SK-N-SH (cell line): ENCODE data around the gene PIK3C2B. TPM values are rescaled to one million over a fixed set of nuclear protein-coding genes. Genes with fewer than 3 reads are reported as not detected.

Source experiments
- CTCF ChIA-PET: fragments of 300-600, 350-600 bp; formaldehyde crosslinking; extraction: SDS; loops from one replicate; lab custom pipeline; 2021; lab: Yijun Ruan, JAX
- POLR2A ChIA-PET: fragments of 350-600 bp; sonication (Branson Sonifier 250); formaldehyde crosslinking; extraction: SDS; loops from one replicate; lab custom pipeline; 2020; ENCODE audit warnings: antibody characterized with exemption, inconsistent platforms; lab: Yijun Ruan, JAX
- DNase-seq: peaks from one replicate; pipeline ENCODE4 v3.0.0; 2012
- H2AFZ ChIP-seq: fragments of 200-600 bp; sonication (generic); 2 replicates; pipeline ENCODE4 v1.8.1; 2016; ENCODE audit warnings: antibody characterized with exemption, mild to moderate bottlenecking, low read depth
- H3F3A ChIP-seq: fragments of 200-600 bp; sonication (generic); replicated peaks from 2 replicates; pipeline ENCODE3; 2016; ENCODE audit warnings: antibody characterized with exemption, mild to moderate bottlenecking; ENCODE audit not compliant: insufficient read depth
- H3K27ac ChIP-seq, 2 experiments: fragments of 200-500 bp in 1 of 2; fragments of 200-600 bp in 1 of 2; sonication (Bioruptor generic) in 1 of 2; sonication (generic), shearing (Covaris generic) in 1 of 2; 2 replicates each; pipeline versions ENCODE4 v1.5.1 to v1.6.1; 2014 to 2016; ENCODE audit warnings: low read depth in 2 of 2, inconsistent platforms in 1 of 2, low read length in 1 of 2, mild to moderate bottlenecking in 1 of 2, mixed read lengths in 1 of 2
- H3K27me3 ChIP-seq: fragments of 200-600 bp; sonication (generic), shearing (Covaris generic); 2 replicates; pipeline ENCODE4 v1.6.1; 2016; ENCODE audit warnings: mixed run types; ENCODE audit not compliant: insufficient read depth
- H3K36me3 ChIP-seq, 2 experiments: fragments of 200-500 bp in 1 of 2; fragments of 200-600 bp in 1 of 2; sonication (Bioruptor generic) in 1 of 2; sonication (generic) in 1 of 2; replicated peaks in 1 of 2; 2 replicates each; pipeline versions ENCODE3 to v1.5.1; 2014 to 2016; ENCODE audit warnings: low read length in 1 of 2, mild to moderate bottlenecking in 1 of 2; ENCODE audit not compliant: insufficient read depth in 2 of 2, control insufficient read depth in 1 of 2
- H3K4me1 ChIP-seq, 2 experiments: fragments of 200-500 bp in 1 of 2; fragments of 200-600 bp in 1 of 2; sonication (Bioruptor generic) in 1 of 2; sonication (generic), shearing (Covaris generic) in 1 of 2; 2 replicates each; pipeline versions ENCODE4 v1.5.1 to v1.6.1; 2014 to 2016; ENCODE audit warnings: low read depth in 1 of 2, low read length in 1 of 2, mixed run types in 1 of 2; ENCODE audit not compliant: insufficient read depth in 2 of 2, control insufficient read depth in 1 of 2
- H3K4me2 ChIP-seq: fragments of 200-600 bp; sonication (generic), shearing (Covaris generic); 2 replicates; pipeline ENCODE4 v1.6.1; 2017; ENCODE audit warnings: mixed run types
- H3K4me3 ChIP-seq, 2 experiments: fragments of 200-500 bp in 1 of 2; fragments of 200-600 bp in 1 of 2; sonication (Bioruptor generic) in 1 of 2; sonication (generic), shearing (Covaris generic) in 1 of 2; 2 replicates each; pipeline versions ENCODE4 v1.5.1 to v1.8.1; 2014 to 2016; ENCODE audit warnings: low read depth in 2 of 2, inconsistent platforms in 1 of 2, low read length in 1 of 2, mild to moderate bottlenecking in 1 of 2, mixed read lengths in 1 of 2, moderate library complexity in 1 of 2
- H3K79me2 ChIP-seq: fragments of 200-600 bp; sonication (generic); 2 replicates; pipeline ENCODE4 v1.8.1; 2017; ENCODE audit warnings: mild to moderate bottlenecking; ENCODE audit not compliant: insufficient read depth
- H3K9ac ChIP-seq: fragments of 200-600 bp; sonication (generic); 2 replicates; pipeline ENCODE4 v1.6.1; 2017; ENCODE audit warnings: mixed run types
- H3K9me2 ChIP-seq: fragments of 200-600 bp; sonication (generic); 2 replicates; pipeline ENCODE4 v1.6.1; 2017; ENCODE audit warnings: mixed run types
- H3K9me3 ChIP-seq: fragments of 200-600 bp; sonication (generic); 2 replicates; pipeline ENCODE4 v1.6.1; 2017; ENCODE audit warnings: mixed run types, mild to moderate bottlenecking, moderate library complexity
- H4K20me1 ChIP-seq: fragments of 200-600 bp; sonication (generic); 2 replicates; pipeline ENCODE4 v1.6.1; 2017; ENCODE audit warnings: mild to moderate bottlenecking, mixed run types; ENCODE audit not compliant: insufficient read depth
- CHD2 ChIP-seq: fragments of 150-350 bp; IDR thresholded peaks from 2 replicates; pipeline ENCODE4 v1.6.1; 2018; ENCODE audit warnings: low read length; ENCODE audit not compliant: partially characterized antibody
- FOSL2 ChIP-seq: IDR thresholded peaks from 2 replicates; pipeline ENCODE4 v1.4.0; 2012; ENCODE audit warnings: low read depth, mild to moderate bottlenecking, moderate library complexity, borderline replicate concordance
- GATA2 ChIP-seq: sonication (generic); formaldehyde crosslinking; IDR thresholded peaks from 2 replicates; pipeline ENCODE4 v1.5.0; 2020; ENCODE audit warnings: mild to moderate bottlenecking, missing genetic modification reagents
- MEF2A ChIP-seq: IDR thresholded peaks from 2 replicates; pipeline ENCODE4 v1.4.0; 2012; ENCODE audit warnings: low read depth, borderline replicate concordance
- MXI1 ChIP-seq: IDR thresholded peaks from 2 replicates; pipeline ENCODE4 v1.6.1; 2012; ENCODE audit warnings: mild to moderate bottlenecking, low read depth, low read length, improper control_type of control experiment
- NFIC ChIP-seq: IDR thresholded peaks from 2 replicates; pipeline ENCODE4 v1.4.0; 2012; ENCODE audit warnings: borderline replicate concordance
- POLR2AphosphoS5 ChIP-seq: IDR thresholded peaks from 2 replicates; pipeline ENCODE4 v1.6.1; 2012; ENCODE audit warnings: low read depth, low read length
- RCOR1 ChIP-seq: fragments of 150-350 bp; IDR thresholded peaks from 2 replicates; pipeline ENCODE4 v1.6.1; 2017; ENCODE audit warnings: antibody characterized with exemption, low read length
- RFX5 ChIP-seq: IDR thresholded peaks from 2 replicates; pipeline ENCODE4 v1.6.1; 2012; ENCODE audit warnings: mild to moderate bottlenecking, improper control_type of control experiment, low read length
- RXRA ChIP-seq: IDR thresholded peaks from 2 replicates; pipeline ENCODE4 v1.4.0; 2012; ENCODE audit warnings: low read depth, mild to moderate bottlenecking, borderline replicate concordance
- SIN3A ChIP-seq: IDR thresholded peaks from 2 replicates; pipeline ENCODE4 v1.6.1; 2012; ENCODE audit warnings: low read depth, mild to moderate bottlenecking, low read length, moderate library complexity, borderline replicate concordance
- SMC3 ChIP-seq: IDR thresholded peaks from 2 replicates; pipeline ENCODE4 v1.6.1; 2012; ENCODE audit warnings: low read depth, low read length, improper control_type of control experiment
- TAF1 ChIP-seq: IDR thresholded peaks from 2 replicates; pipeline ENCODE4 v1.6.1; 2012; ENCODE audit warnings: low read depth, mild to moderate bottlenecking, low read length, moderate library complexity, borderline replicate concordance
- YY1 ChIP-seq: IDR thresholded peaks from 2 replicates; pipeline ENCODE4 v1.4.0; 2012; ENCODE audit warnings: low read depth, mild to moderate bottlenecking
- WGBS: methylation state at CpG from one replicate; pipeline ENCODE4 v1.1.6; 2017; ENCODE audit warnings: low lambda C conversion rate; 5-methylcytosine and 5-hydroxymethylcytosine counted together
- polyA plus RNA-seq, 3 experiments: library from polyadenylated mRNA; depleted of rRNA; stranded (reverse); fragments of >200 nt; gene quantifications; 2 replicates each; pipeline ENCODE4 v1.2.3, GENCODE V29; 2012
- TF ChIP-seq, protein P1 (sequence below): IDR thresholded peaks from 2 replicates; pipeline ENCODE4 v1.6.1; 2012; ENCODE audit warnings: mild to moderate bottlenecking, low read depth, low read length, moderate library complexity
- TF ChIP-seq, protein P2 (sequence below): IDR thresholded peaks from 2 replicates; pipeline ENCODE4 v1.4.0; 2012; ENCODE audit warnings: low read depth, borderline replicate concordance

Gene PIK3C2B
- polyA plus RNA-seq, 1 of the 3 experiments (the other 2 are of a cell fraction): 6.5 TPM

DNA sequence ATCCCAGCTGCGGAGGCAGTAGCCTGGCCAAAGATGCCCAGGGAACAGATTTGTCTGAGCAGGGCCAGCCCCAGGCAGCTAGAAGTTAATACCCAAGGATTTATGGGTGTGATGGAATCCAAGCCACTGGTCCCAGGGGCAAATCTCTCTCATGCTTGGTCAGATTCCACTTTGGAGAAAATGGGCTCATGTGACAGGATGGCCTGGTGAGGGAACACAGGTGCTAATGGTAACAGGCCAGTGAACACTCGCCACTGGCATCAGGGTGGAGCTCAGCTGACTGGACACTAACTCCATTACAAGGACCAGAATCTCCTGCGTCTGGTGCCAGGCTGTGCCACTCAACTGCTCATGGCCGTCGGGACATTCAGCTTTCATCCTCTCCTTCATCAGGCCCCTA is 33.6 kb upstream of the PIK3C2B start:
- CTCF ChIA-PET: interaction anchor here (0.8 to 5.1 kb wide), 5 partner anchors 9 to 279 kb away, joined by 3 to 26 read pairs (median 4); no protein-coding TSS in a partner anchor
- Histone ChIP-seq H4K20me1 (peaks cover 14% of the 10 kb centered on the region), H3F3A (peaks cover 6% of the 10 kb centered on the region), H3K9me2 (no peaks in the 10 kb centered on the region), H3K36me3 (peaks cover 74 to 84% of the 10 kb centered on the region in 2 experiments), H3K9me3 (0 out of 2 replicates have a peak, but pooled peaks cover 3% of the 10 kb centered on the region), H3K27ac (no peak overlapping the region), H3K79me2 (peaks cover 34% of the 10 kb centered on the region), H3K27me3 (no peaks in the 10 kb centered on the region), H3K4me2 (no peak overlapping the region), H3K9ac (no peak overlapping the region), H3K4me1 (no peaks in the 10 kb centered on the region), H3K4me3 (no peak overlapping the region), H2AFZ (no peak overlapping the region)
- no peak for DNase-seq
- POLR2A ChIA-PET: interaction anchor here (0.6 to 2.0 kb wide), 2 partner anchors 12 to 282 kb away, joined by 3 to 8 read pairs; partner anchors contain the start of gene MDM4
- TF ChIP-seq TAF1 (no peak), CHD2 (no peak), YY1 (no peak), MEF2A (no peak), SIN3A (no peak), RXRA (no peak), GATA2 (CRISPR knock-in tag) (no peak), RFX5 (no peak), NFIC (no peak), FOSL2 (no peak), MXI1 (no peak), RCOR1 (no peak), POLR2AphosphoS5 (no peak), SMC3 (no peak)
- TF ChIP-seq, protein P1, sequence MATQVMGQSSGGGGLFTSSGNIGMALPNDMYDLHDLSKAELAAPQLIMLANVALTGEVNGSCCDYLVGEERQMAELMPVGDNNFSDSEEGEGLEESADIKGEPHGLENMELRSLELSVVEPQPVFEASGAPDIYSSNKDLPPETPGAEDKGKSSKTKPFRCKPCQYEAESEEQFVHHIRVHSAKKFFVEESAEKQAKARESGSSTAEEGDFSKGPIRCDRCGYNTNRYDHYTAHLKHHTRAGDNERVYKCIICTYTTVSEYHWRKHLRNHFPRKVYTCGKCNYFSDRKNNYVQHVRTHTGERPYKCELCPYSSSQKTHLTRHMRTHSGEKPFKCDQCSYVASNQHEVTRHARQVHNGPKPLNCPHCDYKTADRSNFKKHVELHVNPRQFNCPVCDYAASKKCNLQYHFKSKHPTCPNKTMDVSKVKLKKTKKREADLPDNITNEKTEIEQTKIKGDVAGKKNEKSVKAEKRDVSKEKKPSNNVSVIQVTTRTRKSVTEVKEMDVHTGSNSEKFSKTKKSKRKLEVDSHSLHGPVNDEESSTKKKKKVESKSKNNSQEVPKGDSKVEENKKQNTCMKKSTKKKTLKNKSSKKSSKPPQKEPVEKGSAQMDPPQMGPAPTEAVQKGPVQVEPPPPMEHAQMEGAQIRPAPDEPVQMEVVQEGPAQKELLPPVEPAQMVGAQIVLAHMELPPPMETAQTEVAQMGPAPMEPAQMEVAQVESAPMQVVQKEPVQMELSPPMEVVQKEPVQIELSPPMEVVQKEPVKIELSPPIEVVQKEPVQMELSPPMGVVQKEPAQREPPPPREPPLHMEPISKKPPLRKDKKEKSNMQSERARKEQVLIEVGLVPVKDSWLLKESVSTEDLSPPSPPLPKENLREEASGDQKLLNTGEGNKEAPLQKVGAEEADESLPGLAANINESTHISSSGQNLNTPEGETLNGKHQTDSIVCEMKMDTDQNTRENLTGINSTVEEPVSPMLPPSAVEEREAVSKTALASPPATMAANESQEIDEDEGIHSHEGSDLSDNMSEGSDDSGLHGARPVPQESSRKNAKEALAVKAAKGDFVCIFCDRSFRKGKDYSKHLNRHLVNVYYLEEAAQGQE: no peak
- TF ChIP-seq, protein P2, sequence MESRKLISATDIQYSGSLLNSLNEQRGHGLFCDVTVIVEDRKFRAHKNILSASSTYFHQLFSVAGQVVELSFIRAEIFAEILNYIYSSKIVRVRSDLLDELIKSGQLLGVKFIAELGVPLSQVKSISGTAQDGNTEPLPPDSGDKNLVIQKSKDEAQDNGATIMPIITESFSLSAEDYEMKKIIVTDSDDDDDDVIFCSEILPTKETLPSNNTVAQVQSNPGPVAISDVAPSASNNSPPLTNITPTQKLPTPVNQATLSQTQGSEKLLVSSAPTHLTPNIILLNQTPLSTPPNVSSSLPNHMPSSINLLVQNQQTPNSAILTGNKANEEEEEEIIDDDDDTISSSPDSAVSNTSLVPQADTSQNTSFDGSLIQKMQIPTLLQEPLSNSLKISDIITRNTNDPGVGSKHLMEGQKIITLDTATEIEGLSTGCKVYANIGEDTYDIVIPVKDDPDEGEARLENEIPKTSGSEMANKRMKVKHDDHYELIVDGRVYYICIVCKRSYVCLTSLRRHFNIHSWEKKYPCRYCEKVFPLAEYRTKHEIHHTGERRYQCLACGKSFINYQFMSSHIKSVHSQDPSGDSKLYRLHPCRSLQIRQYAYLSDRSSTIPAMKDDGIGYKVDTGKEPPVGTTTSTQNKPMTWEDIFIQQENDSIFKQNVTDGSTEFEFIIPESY: no peak
- 100% methylated on average over 1 of the region's 5 CpGs for WGBS
